ENCODE results near the gene GPR35. TPM values are rescaled to one million over a fixed set of nuclear protein-coding genes. Genes with fewer than 3 reads are reported as not detected.

Gene GPR35
- total RNA-seq, 1 donor from 2014 or later, result 1.9 TPM

DNA sequence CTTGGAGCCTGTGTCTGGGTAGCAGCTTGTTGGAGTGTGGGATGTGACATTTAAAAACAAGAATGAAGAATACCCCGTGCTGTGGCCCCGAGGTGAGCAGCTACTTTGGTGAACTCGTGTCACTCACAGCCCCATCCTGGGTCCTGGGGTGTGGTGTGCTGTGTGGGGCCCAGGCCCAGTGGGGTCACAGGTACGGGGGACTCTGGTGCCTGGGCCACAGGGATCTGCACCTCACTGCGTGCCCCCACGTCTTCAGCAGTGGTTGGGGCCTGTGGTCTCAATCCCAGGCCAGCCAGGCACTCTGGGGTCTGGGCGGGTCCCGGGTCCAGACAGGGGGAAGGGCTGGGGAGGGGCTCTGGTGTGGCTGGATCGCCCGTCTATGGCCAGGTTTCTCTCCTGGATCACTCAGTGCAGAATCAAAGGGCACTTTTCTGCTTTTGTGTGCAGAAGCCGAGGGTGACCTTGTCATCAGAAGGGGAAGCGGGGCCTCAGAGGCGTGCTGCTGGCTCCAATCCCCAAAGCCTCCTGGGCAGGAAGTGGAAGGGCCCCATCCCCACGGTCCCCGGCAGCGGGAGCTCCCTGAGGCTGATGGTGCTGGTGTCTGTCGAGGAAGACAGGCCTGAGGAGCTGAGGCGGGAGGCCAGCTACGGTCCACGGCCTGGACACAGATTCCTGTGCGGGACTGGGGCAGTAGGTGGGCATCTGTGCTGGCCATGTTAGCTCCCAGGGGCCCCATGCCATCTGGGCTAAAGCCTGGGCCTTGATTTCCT is 1.4 kb downstream of the GPR35 start:
- H3K4me1 Mint-ChIP-seq (ENCODE audit: low read depth), result peaks cover 3% of the 10 kb centered on the region

DNA sequence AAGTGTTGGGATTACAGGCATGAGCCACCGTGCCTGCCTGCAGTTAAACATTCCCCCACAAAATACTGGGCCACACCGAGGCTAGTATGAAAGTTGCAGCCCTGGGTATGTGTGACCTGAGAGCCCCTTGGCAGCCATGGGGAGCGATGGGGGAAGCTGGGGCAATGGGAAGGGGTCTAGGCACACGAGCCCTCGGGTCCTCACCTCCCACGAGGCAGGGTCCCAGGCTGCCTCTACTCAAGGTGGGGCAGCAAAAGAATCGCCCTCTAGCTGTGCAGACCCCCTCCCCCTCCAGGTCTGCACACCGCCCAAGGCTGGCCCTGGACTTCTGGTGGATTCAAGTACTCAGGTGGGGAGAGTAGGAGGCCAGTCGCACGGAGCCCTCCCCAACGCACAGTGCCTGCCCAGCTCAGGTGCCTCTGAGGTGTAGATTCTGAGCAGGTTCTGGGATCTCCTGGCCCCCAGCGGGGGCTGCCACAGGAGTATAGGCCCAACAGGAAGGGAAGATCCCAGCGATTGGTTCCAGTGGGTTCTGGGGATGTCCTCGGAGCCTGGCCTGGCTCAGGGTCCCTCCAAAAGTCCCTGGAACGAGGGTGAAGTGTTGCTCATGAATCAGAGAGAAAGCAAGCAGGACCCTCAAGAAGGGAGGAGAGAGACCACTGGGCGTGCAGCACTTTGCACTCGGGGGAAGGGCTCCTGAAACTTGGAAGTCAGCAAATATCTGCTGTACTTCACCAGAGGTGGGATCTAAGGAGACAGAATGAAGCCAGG is 2.6 kb downstream of the GPR35 start:
- Mint-ChIP-seq H3K9me3 (ENCODE audit: low read depth) (no peaks in the 10 kb centered on the region), H3K36me3 (ENCODE audit: low read depth) (no peaks in the 10 kb centered on the region), H3K4me3 (ENCODE audit: unreplicated experiment) (no peak overlapping the region), H3K4me1 (ENCODE audit: low read depth) (peaks cover 3% of the 10 kb centered on the region), H3K27ac (ENCODE audit: unreplicated experiment) (no peak overlapping the region), H3K27me3 (ENCODE audit: low read depth) (no peaks in the 10 kb centered on the region)
- TF ChIP-seq CTCF (IDR thresholded peaks at IDR 0.05), result no peak
- DNase-seq (ENCODE audit: low spot score), result peak; percentile 76

More for the DNA sequence above, 1.4 kb downstream of the GPR35 start:
- Mint-ChIP-seq H3K9me3 (ENCODE audit: low read depth) (no peaks in the 10 kb centered on the region), H3K4me3 (ENCODE audit: unreplicated experiment) (no peak overlapping the region), H3K27me3 (ENCODE audit: low read depth) (no peaks in the 10 kb centered on the region), H3K36me3 (ENCODE audit: low read depth) (no peaks in the 10 kb centered on the region), H3K27ac (ENCODE audit: unreplicated experiment) (no peak overlapping the region)
- no peak for TF ChIP-seq CTCF (IDR thresholded peaks at IDR 0.05)
- DNase-seq (ENCODE audit: low spot score), result peak; percentile 88

DNA sequence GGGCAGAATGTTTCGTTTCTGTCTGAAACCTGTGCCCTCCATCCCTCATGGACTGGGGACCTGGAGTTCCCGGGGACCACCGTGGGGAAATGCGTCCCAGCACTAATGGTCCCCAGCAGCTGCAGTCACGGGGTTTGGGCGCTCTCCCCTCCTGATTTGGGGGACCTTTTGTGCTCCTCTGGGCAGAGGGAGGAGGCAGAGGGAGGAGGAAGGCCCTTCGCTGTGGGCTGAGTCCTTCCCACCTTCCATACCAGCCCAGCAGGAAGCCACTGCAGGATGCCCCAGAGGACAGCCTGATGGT is 3.2 kb downstream of the GPR35 start:
- peaks cover 3% of the 10 kb centered on the region for H3K4me1 Mint-ChIP-seq (ENCODE audit: low read depth)
- peaks cover 3% of the 10 kb centered on the region for H3K9me3 Mint-ChIP-seq (ENCODE audit: low read depth)
- no peak overlapping the region for H3K4me3 Mint-ChIP-seq (ENCODE audit: unreplicated experiment)
- TF ChIP-seq CTCF (IDR thresholded peaks at IDR 0.05), result no peak
- no peaks in the 10 kb centered on the region for H3K27me3 Mint-ChIP-seq (ENCODE audit: low read depth)
- peaks cover 2% of the 10 kb centered on the region for H3K36me3 Mint-ChIP-seq (ENCODE audit: low read depth)
- DNase-seq (ENCODE audit: low spot score), result no peak
- no peak overlapping the region for H3K27ac Mint-ChIP-seq (ENCODE audit: unreplicated experiment)

DNA sequence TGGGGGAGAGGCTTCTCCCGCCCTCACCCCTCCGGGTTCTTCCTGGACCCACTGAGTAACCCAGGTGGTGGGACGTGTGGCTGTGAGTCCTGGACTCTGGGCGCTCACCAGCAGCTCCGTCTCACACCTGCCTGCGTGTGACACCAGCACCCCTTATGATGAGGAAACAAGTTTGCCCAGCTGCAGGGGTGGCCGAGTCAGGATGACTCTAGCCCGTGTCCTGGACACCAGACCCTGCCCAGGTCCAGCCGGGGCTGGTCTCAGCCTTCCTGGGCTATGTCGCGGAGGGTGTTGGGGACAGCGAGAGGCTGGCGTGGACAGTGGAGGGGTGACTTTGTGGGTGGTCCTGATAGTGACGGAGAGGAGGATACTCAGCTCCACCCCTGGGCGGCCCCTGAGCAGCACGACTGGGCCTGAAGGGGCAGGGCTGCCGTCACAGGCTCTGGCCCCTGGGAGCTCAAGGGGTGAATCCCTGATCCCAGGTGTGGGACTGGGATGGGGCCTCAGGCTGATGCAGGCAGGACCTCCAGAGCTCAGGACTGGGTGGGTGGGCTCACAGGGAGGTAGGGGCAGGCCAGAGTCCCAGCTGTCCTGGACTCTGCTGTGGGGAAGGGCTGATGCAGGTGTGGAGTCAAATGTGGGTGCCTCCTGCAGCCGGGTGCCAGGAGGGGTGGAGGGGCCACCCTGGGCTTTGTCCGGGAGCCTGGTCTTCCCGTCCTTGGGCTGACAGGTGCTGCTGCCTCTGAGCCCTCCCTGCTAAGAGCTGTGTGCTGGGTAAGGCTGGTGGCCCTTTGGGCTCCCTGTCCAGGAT is 3.7 kb downstream of the GPR35 start:
- no peak overlapping the region for H3K27ac Mint-ChIP-seq (ENCODE audit: unreplicated experiment)
- H3K36me3 Mint-ChIP-seq (ENCODE audit: low read depth), result peaks cover 4% of the 10 kb centered on the region
- peaks cover 3% of the 10 kb centered on the region for H3K4me1 Mint-ChIP-seq (ENCODE audit: low read depth)
- DNase-seq (ENCODE audit: low spot score), result peak; percentile 88
- no peak overlapping the region for H3K4me3 Mint-ChIP-seq (ENCODE audit: unreplicated experiment)
- H3K9me3 Mint-ChIP-seq (ENCODE audit: low read depth), result peaks cover 6% of the 10 kb centered on the region
- no peaks in the 10 kb centered on the region for H3K27me3 Mint-ChIP-seq (ENCODE audit: low read depth)
- TF ChIP-seq CTCF (IDR thresholded peaks at IDR 0.05), result no peak

GRCh38 chr2:240629619-240629967 is 4.3 kb downstream of the GPR35 start:
- Mint-ChIP-seq H3K36me3 (ENCODE audit: low read depth) (peaks cover 4% of the 10 kb centered on the region), H3K9me3 (ENCODE audit: low read depth) (peaks cover 12% of the 10 kb centered on the region), H3K4me1 (ENCODE audit: low read depth) (peaks cover 3% of the 10 kb centered on the region), H3K27me3 (ENCODE audit: low read depth) (no peaks in the 10 kb centered on the region), H3K4me3 (ENCODE audit: unreplicated experiment) (no peak overlapping the region), H3K27ac (ENCODE audit: unreplicated experiment) (no peak overlapping the region)
- no peak for DNase-seq (ENCODE audit: low spot score)
- TF ChIP-seq CTCF (IDR thresholded peaks at IDR 0.05), result no peak
